Naive thymus-derived CD4-positive, alpha-beta T cell (primary cell): ENCODE measurements around the gene TAPBPL. TPM values are rescaled to one million over a fixed set of nuclear protein-coding genes. Genes with fewer than 3 reads are reported as not detected.

Experiments
- ATAC-seq: fragments of 150-1000 bp; cut with Tn5 transposase; 2 replicates; pipeline ENCODE4 v1.10.0; 2021; ENCODE audit warnings: mild to moderate bottlenecking, moderate library complexity
- CTCF ChIA-PET: fragments of 350-600 bp; sonication (Branson Sonifier 250); formaldehyde crosslinking; loops from one replicate; lab custom pipeline; 2021; ENCODE audit warnings: antibody characterized with exemption; lab: Charles Lee
- POLR2A ChIA-PET: fragments of 350-600 bp; sonication (Branson Sonifier 250); formaldehyde crosslinking; loops from one replicate; lab custom pipeline; 2021; ENCODE audit warnings: antibody characterized with exemption, inconsistent platforms; lab: Charles Lee
- DNase-seq, 9 donors: peaks; one replicate each; pipeline versions ENCODE4 v3.0.0 to v3.0.0-alpha.2; 2020 to 2022; ENCODE audit warnings: mixed read lengths in 1 of 9
- H3K27ac ChIP-seq: one replicate; pipeline ENCODE4 v1.7.0; 2013; ENCODE audit warnings: mild to moderate bottlenecking, low read depth, low read length, moderate library complexity
- H3K27me3 ChIP-seq, 2 donors: one replicate each; pipeline ENCODE4 v1.7.0; 2013; ENCODE audit warnings: low read length in 2 of 2, mild to moderate bottlenecking in 2 of 2, moderate library complexity in 2 of 2; ENCODE audit not compliant: control insufficient read depth in 2 of 2, insufficient read depth in 2 of 2
- H3K36me3 ChIP-seq, 3 experiments: 1 replicate in 2 of 3; 2 replicates in 1 of 3; pipeline ENCODE4 v1.7.0; 2013; ENCODE audit warnings: low read length in 3 of 3, mild to moderate bottlenecking in 3 of 3, moderate library complexity in 1 of 3; ENCODE audit not compliant: insufficient read depth in 3 of 3, control insufficient read depth in 2 of 3
- H3K4me1 ChIP-seq, 2 donors: one replicate each; pipeline ENCODE4 v1.7.0; 2013; ENCODE audit warnings: low read length in 2 of 2, mild to moderate bottlenecking in 2 of 2, moderate library complexity in 1 of 2; ENCODE audit not compliant: control insufficient read depth in 2 of 2, insufficient read depth in 2 of 2
- H3K4me3 ChIP-seq: 2 replicates; pipeline ENCODE4 v1.7.0; 2013; ENCODE audit warnings: mild to moderate bottlenecking, low read length
- H3K9me3 ChIP-seq, 3 experiments: 1 replicate in 2 of 3; 2 replicates in 1 of 3; pipeline ENCODE4 v1.7.0; 2013; ENCODE audit warnings: low read length in 3 of 3; ENCODE audit not compliant: control insufficient read depth in 2 of 3
- H3K27ac Mint-ChIP-seq, 9 donors: one replicate each; pipeline ENCODE4 v1.8.0; 2020 to 2022; ENCODE audit warnings: mixed read lengths in 9 of 9, mild to moderate bottlenecking in 8 of 9, moderate library complexity in 5 of 9, inconsistent platforms in 2 of 9
- H3K27me3 Mint-ChIP-seq, 5 donors: one replicate each; pipeline ENCODE4 v1.8.0; 2021 to 2022; ENCODE audit warnings: mixed read lengths in 5 of 5, mild to moderate bottlenecking in 1 of 5
- H3K36me3 Mint-ChIP-seq, 5 donors: one replicate each; pipeline ENCODE4 v1.8.0; 2020 to 2022; ENCODE audit warnings: mixed read lengths in 5 of 5, mild to moderate bottlenecking in 3 of 5, inconsistent platforms in 1 of 5
- H3K4me1 Mint-ChIP-seq, 7 donors: one replicate each; pipeline ENCODE4 v1.8.0; 2020 to 2022; ENCODE audit warnings: mixed read lengths in 7 of 7, mild to moderate bottlenecking in 3 of 7, inconsistent platforms in 1 of 7
- H3K4me3 Mint-ChIP-seq, 10 donors: one replicate each; pipeline ENCODE4 v1.8.0; 2020 to 2022; ENCODE audit warnings: mild to moderate bottlenecking in 10 of 10, mixed read lengths in 10 of 10, moderate library complexity in 6 of 10, inconsistent platforms in 2 of 10
- H3K9me3 Mint-ChIP-seq, 11 donors: one replicate each; pipeline ENCODE4 v1.8.0; 2020 to 2022; ENCODE audit warnings: mixed read lengths in 11 of 11, mild to moderate bottlenecking in 4 of 11, inconsistent platforms in 1 of 11, moderate library complexity in 1 of 11
- intact Hi-C, 2 donors: fragments of 100-400 bp; cut with micrococcal nuclease; formaldehyde crosslinking; loops; one replicate each; pipeline ENCODE4 v1.15.1; 2023
- polyA plus RNA-seq, 2 donors: library from polyadenylated mRNA; unstranded; fragments of 300-500 nt; fragmentation: Illumina TruSeq; gene quantifications; one replicate each; pipeline ENCODE4 v1.2.3, GENCODE V29; 2021
- total RNA-seq, 6 experiments: library from RNA in 5 of 6; stranded (reverse) in 5 of 6; gene quantifications; 1 replicate in 5 of 6; 2 replicates in 1 of 6; pipeline ENCODE4 v1.2.3 and lab custom pipeline; 2021 to 2026

The TAPBPL gene
- total and polyA plus RNA-seq, 7 experiments from 2014 or later: 23.0 to 104 (median 52.9) TPM

- H3K27me3 Mint-ChIP-seq: no peaks in the 10 kb centered on the region
- no peaks in the 10 kb centered on the region for H3K9me3 Mint-ChIP-seq
- peaks cover 0 to 7% (median 0%) of the 10 kb centered on the region in 3 experiments for H3K36me3 ChIP-seq
- peak overlapping the region; percentile 87 for H3K27ac ChIP-seq
- no peaks in the 10 kb centered on the region for H3K27me3 ChIP-seq
- ChIA-PET CTCF (interaction anchor here (0.6 to 5.5 kb wide), 5 partner anchors 8 to 23 kb away, joined by 4 to 51 read pairs (median 10); no protein-coding TSS in a partner anchor), POLR2A (interaction anchor here (0.7 to 18.5 kb wide), 8 partner anchors 9 to 98 kb away, joined by 3 to 726 read pairs (median 86); partner anchors contain the start of genes GAPDH, TAPBPL and VAMP1)
- H3K36me3 Mint-ChIP-seq: peaks cover 9 to 25% (median 18%) of the 10 kb centered on the region in 5 donors
- no peak overlapping the region for H3K4me3 ChIP-seq
- no peaks in the 10 kb centered on the region for H3K9me3 ChIP-seq
- H3K4me3 Mint-ChIP-seq: peak overlapping the region; percentile 10 to 100 (median 98)
- peaks cover 20 to 28% of the 10 kb centered on the region in 2 donors for H3K4me1 ChIP-seq
- intact Hi-C loops: no loop called here
- no peak for DNase-seq
- no peak for ATAC-seq
- peaks cover 17 to 59% (median 48%) of the 10 kb centered on the region in 7 donors for H3K4me1 Mint-ChIP-seq
- H3K27ac Mint-ChIP-seq: peak overlapping the region; percentile 92 to 100 (median 95)
These were observed 9.0 kb upstream of the TAPBPL start for GRCh38 chr12:6442836-6443235.

DNA sequence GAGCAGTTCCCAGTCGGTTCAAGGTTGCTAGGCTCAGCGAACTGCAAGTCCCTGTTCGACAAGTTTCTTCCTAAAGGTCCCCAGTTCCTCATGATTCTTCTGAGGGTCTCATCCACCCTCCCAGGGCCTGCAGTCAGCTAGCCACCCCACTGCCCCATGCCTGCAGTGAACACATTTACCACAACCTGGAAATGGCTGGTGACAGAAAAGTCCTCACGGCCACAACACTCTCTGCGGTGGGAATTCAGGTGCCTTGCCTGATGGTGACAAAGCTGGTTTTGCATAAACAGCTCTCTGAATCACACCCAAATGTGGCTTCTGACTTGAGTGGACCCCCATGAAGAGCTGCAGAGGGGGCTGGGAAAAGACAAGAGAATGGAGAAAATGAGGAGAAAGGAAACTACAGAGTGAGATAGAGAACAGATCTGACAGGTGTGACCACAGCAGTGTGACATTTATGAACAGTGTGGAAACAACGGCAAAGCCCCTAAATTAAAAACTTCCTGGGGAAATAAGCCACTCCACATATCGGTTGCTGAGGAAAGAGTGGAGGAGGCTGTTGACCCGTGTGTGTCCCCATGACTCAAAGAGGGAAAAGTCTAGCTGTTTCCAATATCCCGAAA, 8.4 kb upstream of the TAPBPL start:
- Mint-ChIP-seq H3K27me3 (no peaks in the 10 kb centered on the region), H3K27ac (peak overlapping the region; percentile 92 to 100 (median 95)), H3K4me1 (peaks cover 22 to 63% (median 53%) of the 10 kb centered on the region in 7 donors), H3K36me3 (peaks cover 9 to 28% (median 22%) of the 10 kb centered on the region in 5 donors), H3K4me3 (peak overlapping the region; percentile 95 to 100 (median 100)), H3K9me3 (no peaks in the 10 kb centered on the region)
- peak overlapping the region; percentile 19 for H3K4me3 ChIP-seq
- ChIA-PET POLR2A (interaction anchor here (0.7 to 18.5 kb wide), 10 partner anchors 9 to 310 kb away, joined by 3 to 726 read pairs (median 12); partner anchors contain the start of genes GAPDH, MLF2, TAPBPL and VAMP1), CTCF (interaction anchor here (0.6 to 5.5 kb wide), 8 partner anchors 9 to 322 kb away, joined by 3 to 51 read pairs (median 8); no protein-coding TSS in a partner anchor)
- peak overlapping the region; percentile 87 for H3K27ac ChIP-seq
- ATAC-seq: no peak
- H3K27me3 ChIP-seq: no peaks in the 10 kb centered on the region
- H3K36me3 ChIP-seq: peaks cover 0 to 7% (median 0%) of the 10 kb centered on the region in 3 experiments
- no peak for DNase-seq
- peaks cover 25 to 32% of the 10 kb centered on the region in 2 donors for H3K4me1 ChIP-seq
- intact Hi-C loops: no loop called here
- no peaks in the 10 kb centered on the region for H3K9me3 ChIP-seq

GRCh38 chr12:6444031-6444430, 7.8 kb upstream of the TAPBPL start:
- H3K27me3 Mint-ChIP-seq: no peaks in the 10 kb centered on the region
- intact Hi-C loops: loop anchor here (1.0 to 2.0 kb wide), 6 partner anchors 8 to 49 kb away; partner anchors contain the start of genes TAPBPL (in 2 of the 2) and MRPL51 (in 1 of the 2)
- Histone ChIP-seq H3K4me3 (peak overlapping the region; percentile 19), H3K4me1 (peaks cover 25 to 32% of the 10 kb centered on the region in 2 donors), H3K27ac (peak overlapping the region; percentile 87), H3K27me3 (no peaks in the 10 kb centered on the region), H3K9me3 (no peaks in the 10 kb centered on the region), H3K36me3 (peaks cover 0 to 7% (median 0%) of the 10 kb centered on the region in 3 experiments)
- peaks cover 9 to 31% (median 22%) of the 10 kb centered on the region in 5 donors for H3K36me3 Mint-ChIP-seq
- DNase-seq: no peak
- H3K4me1 Mint-ChIP-seq: peaks cover 23 to 60% (median 53%) of the 10 kb centered on the region in 7 donors
- H3K4me3 Mint-ChIP-seq: peak overlapping the region; percentile 95 to 100 (median 100)
- ChIA-PET CTCF (interaction anchor here (0.6 to 5.5 kb wide), 8 partner anchors 9 to 321 kb away, joined by 3 to 51 read pairs (median 10); no protein-coding TSS in a partner anchor), POLR2A (interaction anchor here (0.7 to 18.5 kb wide), 12 partner anchors 10 to 309 kb away, joined by 3 to 726 read pairs (median 12); partner anchors contain the start of genes GAPDH, MLF2, TAPBPL and VAMP1)
- no peaks in the 10 kb centered on the region for H3K9me3 Mint-ChIP-seq
- H3K27ac Mint-ChIP-seq: peak overlapping the region; percentile 92 to 100 (median 95)
- ATAC-seq: no peak

DNA sequence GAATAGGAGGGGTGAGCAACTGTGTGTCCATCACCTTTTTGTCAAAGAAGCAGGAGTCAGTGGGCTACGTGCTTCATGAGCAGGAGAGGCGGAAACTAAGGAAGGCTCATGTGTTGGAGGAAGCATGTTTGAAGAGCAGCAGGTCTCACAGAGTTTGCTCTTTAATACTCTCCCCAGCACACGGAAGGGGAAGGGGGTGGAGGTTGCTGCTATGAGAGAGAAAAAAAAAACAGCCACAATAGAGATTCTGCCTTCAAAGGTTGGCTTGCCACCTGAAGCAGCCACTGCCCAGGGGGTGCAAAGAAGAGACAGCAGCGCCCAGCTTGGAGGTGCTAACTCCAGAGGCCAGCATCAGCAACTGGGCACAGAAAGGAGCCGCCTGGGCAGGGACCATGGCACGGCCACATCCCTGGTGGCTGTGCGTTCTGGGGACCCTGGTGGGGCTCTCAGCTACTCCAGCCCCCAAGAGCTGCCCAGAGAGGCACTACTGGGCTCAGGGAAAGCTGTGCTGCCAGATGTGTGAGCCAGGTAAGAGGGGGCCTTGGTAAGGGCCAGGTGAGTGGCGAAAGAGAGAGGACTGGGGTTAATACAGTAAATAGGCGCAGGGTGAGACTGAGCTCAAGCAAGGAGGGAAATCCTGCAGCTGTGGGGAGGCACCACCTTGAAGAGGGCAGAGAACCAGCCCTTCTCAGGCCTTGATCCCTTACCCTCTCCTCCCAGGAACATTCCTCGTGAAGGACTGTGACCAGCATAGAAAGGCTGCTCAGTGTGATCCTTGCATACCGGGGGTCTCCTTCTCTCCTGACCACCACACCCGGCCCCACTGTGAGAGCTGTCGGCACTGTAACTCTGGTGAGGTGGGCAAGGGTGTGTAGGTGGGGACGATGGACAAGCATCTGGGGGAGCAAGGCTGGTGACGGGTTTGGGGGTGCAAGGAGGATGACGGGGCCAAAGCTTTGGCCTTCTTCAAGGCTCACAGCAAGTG, 6.8 kb upstream of the TAPBPL start, which contains the start of gene CD27:
TSS of gene CD27 (plus strand) at position 252 of the 985 bp plus-strand sequence. CDS start at position 393, 141 bp downstream.
- peak within 1 kb of the TSS; percentile 92 to 100 (median 95) for H3K27ac Mint-ChIP-seq
- DNase-seq (peak in 7 of 9 donors; percentile 53 to 75 (median 67)), ATAC-seq (peak; percentile 85)
- no peaks in the 10 kb centered on the region for H3K27me3 Mint-ChIP-seq
- peak within 1 kb of the TSS; percentile 96 for H3K4me3 ChIP-seq
- ChIA-PET CTCF (interaction anchor here (0.7 to 5.5 kb wide), 8 partner anchors 10 to 105 kb away, joined by 3 to 51 read pairs (median 10); no protein-coding TSS in a partner anchor), POLR2A (interaction anchor here (0.6 to 18.5 kb wide), 15 partner anchors 11 to 308 kb away, joined by 3 to 726 read pairs (median 5); partner anchors contain the start of genes COPS7A, GAPDH, MLF2 and MRPL51)
- peak within 1 kb of the TSS; percentile 87 for H3K27ac ChIP-seq
- peaks cover 27 to 64% (median 56%) of the 10 kb centered on the region in 7 donors for H3K4me1 Mint-ChIP-seq
- peaks cover 9 to 31% (median 22%) of the 10 kb centered on the region in 5 donors for H3K36me3 Mint-ChIP-seq
- peak within 1 kb of the TSS; percentile 95 to 100 (median 100) for H3K4me3 Mint-ChIP-seq
- intact Hi-C loops: loop anchor here (1.0 to 2.0 kb wide), 6 partner anchors 7 to 48 kb away; partner anchors contain the start of genes TAPBPL (in 2 of the 2) and MRPL51 (in 1 of the 2)
- peaks cover 0 to 10% (median 0%) of the 10 kb centered on the region in 3 experiments for H3K36me3 ChIP-seq
- no peaks in the 10 kb centered on the region for H3K9me3 Mint-ChIP-seq
- H3K9me3 ChIP-seq: no peaks in the 10 kb centered on the region
- peaks cover 27 to 32% of the 10 kb centered on the region in 2 donors for H3K4me1 ChIP-seq
- H3K27me3 ChIP-seq: no peaks in the 10 kb centered on the region

- CTCF ChIA-PET: interaction anchor here (0.5 to 6.6 kb wide), 4 partner anchors 12 to 103 kb away, joined by 3 to 46 read pairs (median 6); partner anchors contain the start of gene VAMP1
- H3K27ac ChIP-seq: peak overlapping the region; percentile 96
- Mint-ChIP-seq H3K4me1 (peaks cover 44 to 73% (median 69%) of the 10 kb centered on the region in 7 donors), H3K4me3 (peak overlapping the region; percentile 96 to 100 (median 98)), H3K9me3 (peaks cover 0 to 2% (median 0%) of the 10 kb centered on the region in 11 donors), H3K36me3 (peaks cover 7 to 62% (median 34%) of the 10 kb centered on the region in 5 donors), H3K27me3 (no peaks in the 10 kb centered on the region), H3K27ac (peak overlapping the region; percentile 96 to 100 (median 99))
- no peak for ATAC-seq
- H3K27me3 ChIP-seq: no peaks in the 10 kb centered on the region
- peaks cover 8 to 43% (median 10%) of the 10 kb centered on the region in 3 experiments for H3K36me3 ChIP-seq
- POLR2A ChIA-PET: interaction anchor here (0.6 to 18.5 kb wide), 11 partner anchors 3 to 128 kb away, joined by 3 to 726 read pairs (median 22); partner anchors contain the start of genes CD27, GAPDH, MRPL51 and TAPBPL
- peaks cover 48 to 51% of the 10 kb centered on the region in 2 donors for H3K4me1 ChIP-seq
- no peaks in the 10 kb centered on the region for H3K9me3 ChIP-seq
- intact Hi-C loops: no loop called here
- no peak for DNase-seq
- H3K4me3 ChIP-seq: peak overlapping the region; percentile 83
These were observed 1.6 kb upstream of the TAPBPL start for GRCh38 chr12:6450091-6450868.
